Immature natural killer cell (primary cell): ENCODE results near the gene TTC3. TPM values are rescaled to one million over a fixed set of nuclear protein-coding genes. Genes with fewer than 3 reads are reported as not detected.
"Not testable (repeated sequence)": the region's sequence is repeated elsewhere in the genome, so short reads cannot be mapped to it uniquely, and the experiment has no call there.

Experiments
- DNase-seq, 3 donors: peaks; one replicate each; pipeline ENCODE4 v3.0.0; 2022; ENCODE audit warnings: mixed read lengths in 1 of 3
- H3K27ac Mint-ChIP-seq, 6 donors: one replicate each; pipeline ENCODE4 v1.8.0; 2020; ENCODE audit warnings: mixed read lengths in 6 of 6, mild to moderate bottlenecking in 5 of 6, inconsistent platforms in 4 of 6, moderate library complexity in 3 of 6
- H3K27me3 Mint-ChIP-seq, 3 donors: one replicate each; pipeline ENCODE4 v1.8.0; 2020 to 2021; ENCODE audit warnings: low read depth in 3 of 3, mild to moderate bottlenecking in 3 of 3, mixed read lengths in 3 of 3, moderate library complexity in 3 of 3, inconsistent platforms in 1 of 3
- H3K36me3 Mint-ChIP-seq, 3 donors: one replicate each; pipeline ENCODE4 v1.8.0; 2020; ENCODE audit warnings: mixed read lengths in 3 of 3, inconsistent platforms in 2 of 3, mild to moderate bottlenecking in 2 of 3
- H3K4me1 Mint-ChIP-seq, 2 donors: one replicate each; pipeline ENCODE4 v1.8.0; 2020; ENCODE audit warnings: inconsistent platforms in 2 of 2, mild to moderate bottlenecking in 2 of 2, mixed read lengths in 2 of 2, moderate library complexity in 1 of 2
- H3K4me3 Mint-ChIP-seq, 5 donors: one replicate each; pipeline ENCODE4 v1.8.0; 2020; ENCODE audit warnings: mild to moderate bottlenecking in 5 of 5, mixed read lengths in 5 of 5, inconsistent platforms in 3 of 5, moderate library complexity in 3 of 5
- H3K9me3 Mint-ChIP-seq, 6 donors: one replicate each; pipeline ENCODE4 v1.8.0; 2020; ENCODE audit warnings: mild to moderate bottlenecking in 6 of 6, mixed read lengths in 6 of 6, inconsistent platforms in 4 of 6, moderate library complexity in 3 of 6
- polyA plus RNA-seq, 3 donors: library from polyadenylated mRNA; unstranded; fragments of 300-500 nt; fragmentation: Illumina TruSeq; gene quantifications; one replicate each; pipeline ENCODE4 v1.2.3, GENCODE V29; 2021

Gene TTC3
- polyA plus RNA-seq, 3 donors from 2014 or later, result 26.9 to 67.8 (median 31.2) TPM

- peaks cover 0 to 6% (median 6%) of the 10 kb centered on the region in 3 donors for H3K27me3 Mint-ChIP-seq
- H3K27ac Mint-ChIP-seq, result peak overlapping the region in 1 of 6 donors; percentile 61
- peaks cover 10 to 14% of the 10 kb centered on the region in 2 donors for H3K4me1 Mint-ChIP-seq
Observed at GRCh38 chr21:37044643-37045042, 28.4 kb upstream of the TTC3 start.

DNA sequence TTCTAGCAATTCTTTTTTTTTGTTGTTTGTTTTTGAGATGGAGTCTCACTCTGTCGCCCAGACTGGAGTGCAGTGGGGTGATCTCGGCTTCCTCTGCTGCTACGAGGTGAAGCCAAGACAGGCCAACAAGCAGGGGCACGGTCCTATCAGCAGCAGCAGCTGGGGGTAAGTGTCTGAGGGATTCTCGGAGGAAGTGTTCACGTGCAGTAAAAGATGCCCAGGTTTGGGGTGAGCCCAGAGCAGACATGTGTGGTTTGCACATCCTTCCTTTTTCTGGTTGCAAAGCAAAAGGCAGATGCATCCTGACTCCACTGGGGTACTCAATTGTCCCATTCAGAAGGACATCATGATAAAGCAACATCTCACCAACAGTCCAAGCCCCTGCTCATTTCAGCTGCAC, 27.9 kb upstream of the TTC3 start:
- Mint-ChIP-seq H3K4me3 (peak overlapping the region in 1 of 5 donors; percentile 43), H3K27me3 (peaks cover 0 to 6% (median 6%) of the 10 kb centered on the region in 3 donors), H3K4me1 (peaks cover 10 to 14% of the 10 kb centered on the region in 2 donors), H3K9me3 (no peaks in the 10 kb centered on the region), H3K27ac (peak overlapping the region in 1 of 6 donors; percentile 31), H3K36me3 (no peaks in the 10 kb centered on the region)
- DNase-seq, result peak; percentile 7 to 29 (median 20)

More at GRCh38 chr21:37044643-37045042, 28.4 kb upstream of the TTC3 start:
- Mint-ChIP-seq H3K9me3 (no peaks in the 10 kb centered on the region), H3K36me3 (no peaks in the 10 kb centered on the region), H3K4me3 (peak overlapping the region in 1 of 5 donors; percentile 15)
- no peak for DNase-seq

GRCh38 chr21:37045556-37045955, 27.5 kb upstream of the TTC3 start:
- Mint-ChIP-seq H3K27ac (peak overlapping the region in 1 of 6 donors; percentile 31), H3K4me3 (no peak overlapping the region), H3K9me3 (no peaks in the 10 kb centered on the region), H3K4me1 (peaks cover 10 to 14% of the 10 kb centered on the region in 2 donors), H3K36me3 (no peaks in the 10 kb centered on the region), H3K27me3 (peaks cover 0 to 8% (median 6%) of the 10 kb centered on the region in 3 donors)
- no peak for DNase-seq

GRCh38 chr21:37047079-37047478, 26.0 kb upstream of the TTC3 start:
- Mint-ChIP-seq H3K4me3 (no peak overlapping the region), H3K36me3 (no peaks in the 10 kb centered on the region), H3K27me3 (peaks cover 0 to 8% (median 6%) of the 10 kb centered on the region in 3 donors), H3K9me3 (no peaks in the 10 kb centered on the region), H3K27ac (no peak overlapping the region), H3K4me1 (peaks cover 10 to 14% of the 10 kb centered on the region in 2 donors)
- DNase-seq, result no peak

GRCh38 chr21:37049741-37050140, 23.3 kb upstream of the TTC3 start:
- H3K4me1 Mint-ChIP-seq, result peaks cover 8 to 12% of the 10 kb centered on the region in 2 donors
- not testable (repeated sequence) for DNase-seq, H3K9me3 Mint-ChIP-seq, H3K27me3 Mint-ChIP-seq, H3K27ac Mint-ChIP-seq, H3K4me3 Mint-ChIP-seq, H3K36me3 Mint-ChIP-seq

GRCh38 chr21:37055271-37055855, 17.7 kb upstream of the TTC3 start:
- no peak overlapping the region for H3K27ac Mint-ChIP-seq
- H3K4me1 Mint-ChIP-seq, result no peaks in the 10 kb centered on the region
- no peak overlapping the region for H3K4me3 Mint-ChIP-seq
- no peaks in the 10 kb centered on the region for H3K9me3 Mint-ChIP-seq
- DNase-seq, result no peak
- peaks cover 0 to 2% (median under 1%) of the 10 kb centered on the region in 3 donors for H3K27me3 Mint-ChIP-seq
- H3K36me3 Mint-ChIP-seq, result no peaks in the 10 kb centered on the region

- Mint-ChIP-seq H3K27me3 (peaks cover 0 to 2% (median 0%) of the 10 kb centered on the region in 3 donors), H3K4me3 (no peak overlapping the region), H3K27ac (no peak overlapping the region), H3K9me3 (no peaks in the 10 kb centered on the region), H3K4me1 (no peaks in the 10 kb centered on the region), H3K36me3 (no peaks in the 10 kb centered on the region)
- DNase-seq, result no peak
Observed at GRCh38 chr21:37057614-37058013, 15.4 kb upstream of the TTC3 start.

DNA sequence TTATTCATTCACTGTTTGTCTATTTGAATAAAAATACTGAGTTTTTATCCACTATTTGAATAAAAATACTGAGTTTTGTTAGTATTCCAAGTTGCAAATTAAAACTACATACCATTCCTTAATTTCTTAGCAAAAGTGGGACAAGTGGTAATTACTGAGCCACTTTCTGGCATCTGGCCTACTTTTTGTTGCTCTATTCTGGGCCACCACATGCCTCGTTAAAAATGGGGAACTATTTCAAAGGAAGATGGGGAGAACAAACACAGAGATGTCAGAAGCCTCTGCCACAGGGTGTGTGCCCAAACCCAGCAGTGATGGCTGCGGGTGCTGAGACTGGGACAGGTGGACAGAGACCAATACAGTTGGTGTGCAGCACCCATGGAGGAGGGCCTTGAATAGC, 14.8 kb upstream of the TTC3 start:
- Mint-ChIP-seq H3K4me1 (no peaks in the 10 kb centered on the region), H3K9me3 (no peaks in the 10 kb centered on the region), H3K27ac (no peak overlapping the region), H3K36me3 (no peaks in the 10 kb centered on the region), H3K27me3 (peaks cover 0 to 2% (median 0%) of the 10 kb centered on the region in 3 donors), H3K4me3 (no peak overlapping the region)
- no peak for DNase-seq

DNA sequence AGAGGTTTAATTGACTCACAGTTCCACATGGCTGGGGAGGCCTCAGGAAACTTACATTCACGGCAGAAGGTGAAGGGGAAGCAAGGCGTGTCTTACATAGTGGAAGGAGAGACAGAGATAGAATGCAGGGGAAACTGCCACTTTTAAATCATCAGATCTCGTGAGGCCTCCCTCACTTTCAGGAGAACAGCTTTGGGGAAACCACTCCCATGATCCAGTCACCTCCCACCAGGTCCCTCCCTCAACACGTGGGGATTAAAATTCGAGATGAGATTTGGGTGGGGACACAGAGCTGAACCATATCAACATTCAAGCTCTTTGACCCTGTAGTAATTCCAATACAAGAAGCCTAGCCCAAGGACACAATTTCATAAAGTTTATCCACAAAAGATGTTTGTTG, 13.9 kb upstream of the TTC3 start:
- Mint-ChIP-seq H3K27ac (no peak overlapping the region), H3K4me1 (no peaks in the 10 kb centered on the region), H3K4me3 (no peak overlapping the region), H3K36me3 (no peaks in the 10 kb centered on the region), H3K9me3 (no peaks in the 10 kb centered on the region), H3K27me3 (peaks cover 0 to 2% (median 0%) of the 10 kb centered on the region in 3 donors)
- no peak for DNase-seq

DNA sequence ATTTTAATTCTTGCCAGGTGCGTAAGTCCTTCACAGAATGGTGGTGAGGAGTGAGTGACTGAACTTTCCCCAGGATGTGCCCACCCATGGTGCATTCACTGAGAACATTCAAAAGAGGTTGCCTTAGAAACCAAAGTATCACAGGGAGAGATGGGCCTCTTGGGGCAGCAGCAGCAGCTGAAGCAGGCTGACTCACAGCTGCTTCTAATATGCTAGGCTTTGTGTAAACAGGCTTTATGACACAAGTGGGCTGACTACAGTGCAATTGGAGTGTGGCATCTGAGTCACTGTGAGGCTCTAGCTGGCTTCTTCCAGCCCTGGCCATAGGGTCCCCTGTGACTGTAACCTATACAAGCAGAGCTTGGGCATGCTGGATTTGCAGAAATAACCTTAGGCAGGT, 12.8 kb upstream of the TTC3 start:
- H3K4me1 Mint-ChIP-seq, result no peaks in the 10 kb centered on the region
- no peak for DNase-seq
- H3K4me3 Mint-ChIP-seq, result no peak overlapping the region
- peaks cover 0 to 2% (median 0%) of the 10 kb centered on the region in 3 donors for H3K27me3 Mint-ChIP-seq
- peaks cover 0 to 7% (median 2%) of the 10 kb centered on the region in 3 donors for H3K36me3 Mint-ChIP-seq
- no peak overlapping the region for H3K27ac Mint-ChIP-seq
- no peaks in the 10 kb centered on the region for H3K9me3 Mint-ChIP-seq

DNA sequence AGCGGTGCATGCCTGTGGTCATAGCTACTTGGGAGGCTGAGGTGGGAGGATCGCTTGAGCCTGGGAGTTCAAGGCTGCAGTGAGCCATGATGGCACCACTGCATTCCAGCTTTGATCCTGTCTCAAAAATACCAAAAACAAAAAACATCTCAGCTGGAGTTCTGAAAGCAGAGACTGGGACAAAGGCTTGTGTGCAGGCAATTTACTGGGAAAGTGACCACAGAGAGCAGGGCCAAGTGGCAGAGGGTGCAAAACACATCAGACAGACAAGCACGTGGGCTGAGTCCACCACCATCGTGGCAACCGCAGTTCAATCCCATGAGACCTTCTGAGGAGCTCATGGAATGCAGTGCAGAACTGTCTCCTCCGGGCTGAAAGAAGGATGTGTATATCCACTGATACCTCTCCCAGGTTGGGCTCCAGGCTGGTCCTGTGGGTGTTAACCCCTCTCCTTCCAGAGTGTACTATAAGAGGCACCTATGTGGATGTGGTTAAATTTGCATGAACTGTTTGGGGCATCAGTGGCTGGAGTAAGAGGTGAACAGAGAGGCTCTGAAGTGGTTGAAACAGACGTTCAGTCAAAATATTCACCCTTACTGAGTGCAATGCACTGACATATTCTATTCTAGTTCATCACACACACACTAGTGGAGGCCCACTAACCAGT, 11.0 kb upstream of the TTC3 start:
- peaks cover 0 to 2% (median 0%) of the 10 kb centered on the region in 3 donors for H3K27me3 Mint-ChIP-seq
- no peaks in the 10 kb centered on the region for H3K4me1 Mint-ChIP-seq
- H3K27ac Mint-ChIP-seq, result no peak overlapping the region
- H3K9me3 Mint-ChIP-seq, result no peaks in the 10 kb centered on the region
- H3K36me3 Mint-ChIP-seq, result peaks cover 3 to 10% (median 7%) of the 10 kb centered on the region in 3 donors
- DNase-seq, result no peak
- no peak overlapping the region for H3K4me3 Mint-ChIP-seq

- H3K9me3 Mint-ChIP-seq, result no peaks in the 10 kb centered on the region
- DNase-seq, result no peak
- no peak overlapping the region for H3K27ac Mint-ChIP-seq
- H3K4me1 Mint-ChIP-seq, result no peaks in the 10 kb centered on the region
- no peak overlapping the region for H3K4me3 Mint-ChIP-seq
- peaks cover 0 to 2% (median 0%) of the 10 kb centered on the region in 3 donors for H3K27me3 Mint-ChIP-seq
- H3K36me3 Mint-ChIP-seq, result peaks cover 3 to 13% (median 9%) of the 10 kb centered on the region in 3 donors
Observed at GRCh38 chr21:37062593-37062935, 10.5 kb upstream of the TTC3 start.

DNA sequence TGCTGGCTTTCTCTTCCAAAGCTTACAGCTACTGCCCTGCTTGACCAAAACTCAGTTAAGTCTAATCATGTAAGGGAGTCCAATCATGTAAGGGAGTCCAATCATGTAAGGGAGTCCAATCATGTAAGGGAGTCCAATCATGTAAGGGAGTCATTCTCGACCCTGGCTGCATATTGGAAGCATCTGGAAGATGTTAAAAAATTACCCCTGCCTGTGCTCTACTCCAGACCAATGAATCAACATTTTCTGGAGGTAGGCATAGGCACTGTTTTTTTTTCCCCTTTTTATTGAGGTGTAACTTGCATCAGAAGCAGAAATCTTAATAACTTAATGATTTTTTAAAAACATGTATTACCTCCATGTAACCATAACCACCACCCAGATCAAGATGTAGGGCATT, 9.6 kb upstream of the TTC3 start:
- no peak overlapping the region for H3K27ac Mint-ChIP-seq
- H3K27me3 Mint-ChIP-seq, result peaks cover 0 to 2% (median 0%) of the 10 kb centered on the region in 3 donors
- no peak overlapping the region for H3K4me3 Mint-ChIP-seq
- H3K9me3 Mint-ChIP-seq, result no peaks in the 10 kb centered on the region
- no peaks in the 10 kb centered on the region for H3K4me1 Mint-ChIP-seq
- peaks cover 5 to 17% (median 12%) of the 10 kb centered on the region in 3 donors for H3K36me3 Mint-ChIP-seq
- no peak for DNase-seq

DNA sequence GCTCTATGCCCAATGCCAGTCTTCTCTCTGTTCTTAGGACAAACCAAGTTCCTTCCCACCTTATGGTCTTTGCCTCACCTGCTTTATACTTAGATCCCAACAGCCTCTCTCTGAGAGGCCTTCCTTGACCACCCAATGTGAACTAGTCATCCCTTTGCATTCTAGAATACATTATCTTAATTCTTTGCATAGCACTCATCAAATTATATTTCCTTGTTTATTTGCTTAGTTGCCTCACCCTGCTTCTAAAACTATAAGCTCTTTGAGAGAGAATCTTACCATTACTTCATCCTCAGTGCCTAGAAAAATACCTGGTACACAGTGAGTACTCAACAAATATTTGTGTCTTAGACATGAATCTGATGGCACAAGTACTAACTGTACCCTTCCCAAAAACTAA, 8.2 kb upstream of the TTC3 start:
- no peaks in the 10 kb centered on the region for H3K9me3 Mint-ChIP-seq
- H3K4me3 Mint-ChIP-seq, result no peak overlapping the region
- H3K27ac Mint-ChIP-seq, result no peak overlapping the region
- H3K4me1 Mint-ChIP-seq, result peaks cover 0 to under 1% of the 10 kb centered on the region in 2 donors
- peaks cover 13 to 19% (median 14%) of the 10 kb centered on the region in 3 donors for H3K36me3 Mint-ChIP-seq
- H3K27me3 Mint-ChIP-seq, result no peaks in the 10 kb centered on the region
- no peak for DNase-seq
